ENCODE data around the gene IL18R1. TPM values are rescaled to one million over a fixed set of nuclear protein-coding genes. Genes with fewer than 3 reads are reported as not detected.

Gene IL18R1
- total and polyA plus RNA-seq, 2 experiments from 2014 or later = 19.7 to 25.5 TPM

DNA sequence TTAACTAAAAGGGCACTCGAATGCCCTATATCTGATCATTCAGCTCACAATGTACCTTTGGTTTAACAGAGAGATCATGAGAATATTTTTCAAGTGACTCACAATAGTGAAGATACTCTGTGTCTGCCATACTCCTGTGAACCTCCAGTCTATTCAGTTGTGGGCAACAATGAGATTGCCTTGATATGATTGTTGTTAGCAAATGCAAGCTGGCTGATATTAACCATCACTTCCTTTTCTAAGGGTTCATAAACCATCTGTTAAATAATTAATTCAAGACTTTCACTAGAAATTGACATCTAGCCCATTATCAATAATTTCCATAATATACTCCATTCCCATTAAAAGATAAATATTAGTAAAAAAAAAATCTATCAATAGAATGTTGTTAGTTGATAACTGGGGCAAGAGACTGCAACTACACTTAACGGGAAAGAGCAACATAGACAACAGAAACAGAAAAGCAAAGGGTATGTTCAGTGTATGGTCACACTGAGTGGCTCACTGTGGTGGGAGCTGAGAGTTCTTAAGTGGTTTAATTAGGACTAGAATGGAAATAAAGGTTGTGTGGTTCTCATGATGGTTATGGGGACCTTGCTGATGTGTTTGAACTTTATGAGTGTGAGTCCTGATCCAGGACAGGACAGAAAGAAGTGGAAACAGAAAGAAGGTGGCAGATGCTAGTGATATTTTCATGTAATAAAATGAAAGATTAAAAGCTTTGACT, 79.2 kb downstream of the IL18R1 start:
- H3K27me3 ChIP-seq = no peaks in the 10 kb centered on the region
- no peaks in the 10 kb centered on the region for H4K20me1 ChIP-seq (ENCODE audit: insufficient read depth, poor library complexity, severe bottlenecking)
- no peak overlapping the region for H3K27ac ChIP-seq
- H3K4me2 ChIP-seq = no peak overlapping the region
- H2AFZ ChIP-seq = no peak overlapping the region
- no peak for DNase-seq (ENCODE audit: low spot score)
- WGBS (ENCODE audit: low lambda C conversion rate, missing lambda C conversion rate) = 90% methylated on average over 2 of the region's 2 CpGs
- no peaks in the 10 kb centered on the region for H3K9me3 ChIP-seq (ENCODE audit: low read depth)
- TF ChIP-seq EZH2phosphoT487 (IDR thresholded peaks at IDR 0.05; ENCODE audit: low read depth, severe bottlenecking, unreplicated experiment) (no peak), EZH2 (IDR thresholded peaks at IDR 0.05; ENCODE audit: borderline replicate concordance) (no peak)
- TF ChIP-seq, protein P1, sequence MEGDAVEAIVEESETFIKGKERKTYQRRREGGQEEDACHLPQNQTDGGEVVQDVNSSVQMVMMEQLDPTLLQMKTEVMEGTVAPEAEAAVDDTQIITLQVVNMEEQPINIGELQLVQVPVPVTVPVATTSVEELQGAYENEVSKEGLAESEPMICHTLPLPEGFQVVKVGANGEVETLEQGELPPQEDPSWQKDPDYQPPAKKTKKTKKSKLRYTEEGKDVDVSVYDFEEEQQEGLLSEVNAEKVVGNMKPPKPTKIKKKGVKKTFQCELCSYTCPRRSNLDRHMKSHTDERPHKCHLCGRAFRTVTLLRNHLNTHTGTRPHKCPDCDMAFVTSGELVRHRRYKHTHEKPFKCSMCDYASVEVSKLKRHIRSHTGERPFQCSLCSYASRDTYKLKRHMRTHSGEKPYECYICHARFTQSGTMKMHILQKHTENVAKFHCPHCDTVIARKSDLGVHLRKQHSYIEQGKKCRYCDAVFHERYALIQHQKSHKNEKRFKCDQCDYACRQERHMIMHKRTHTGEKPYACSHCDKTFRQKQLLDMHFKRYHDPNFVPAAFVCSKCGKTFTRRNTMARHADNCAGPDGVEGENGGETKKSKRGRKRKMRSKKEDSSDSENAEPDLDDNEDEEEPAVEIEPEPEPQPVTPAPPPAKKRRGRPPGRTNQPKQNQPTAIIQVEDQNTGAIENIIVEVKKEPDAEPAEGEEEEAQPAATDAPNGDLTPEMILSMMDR (IDR thresholded peaks at IDR 0.05; ENCODE audit: poor library complexity) = no peak
- peaks cover 3% of the 10 kb centered on the region for H3K4me1 ChIP-seq (ENCODE audit: insufficient read depth)
- H3K4me3 ChIP-seq = no peak overlapping the region
- no peaks in the 10 kb centered on the region for H3K9me2 ChIP-seq (replicated peaks; ENCODE audit: insufficient read depth)
- H3K79me2 ChIP-seq = no peaks in the 10 kb centered on the region
- H3K36me3 ChIP-seq (replicated peaks; ENCODE audit: insufficient read depth, low read depth) = no peaks in the 10 kb centered on the region

DNA sequence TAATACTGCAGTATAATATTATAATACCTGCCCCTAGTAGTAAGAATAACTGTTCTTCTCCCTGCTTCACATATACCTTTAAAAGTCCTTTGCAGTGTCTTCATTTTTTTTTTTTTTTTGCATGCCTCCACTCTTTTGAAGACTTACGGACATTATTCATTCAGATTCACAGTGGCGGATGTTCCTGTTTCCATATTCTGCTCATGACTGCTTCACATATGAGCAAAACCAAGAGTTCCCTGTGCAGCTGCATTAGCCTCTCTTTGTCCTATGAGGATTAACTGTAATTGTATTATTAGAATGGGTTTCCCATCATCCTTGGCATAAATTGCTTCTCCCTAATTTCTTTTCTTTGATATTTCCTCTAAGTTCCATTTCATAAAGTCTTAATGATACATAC, 80.1 kb downstream of the IL18R1 start:
- H3K9me2 ChIP-seq (replicated peaks; ENCODE audit: insufficient read depth) = no peaks in the 10 kb centered on the region
- H3K79me2 ChIP-seq = no peaks in the 10 kb centered on the region
- H4K20me1 ChIP-seq (ENCODE audit: insufficient read depth, poor library complexity, severe bottlenecking) = no peaks in the 10 kb centered on the region
- H3K27me3 ChIP-seq = no peaks in the 10 kb centered on the region
- H3K36me3 ChIP-seq (replicated peaks; ENCODE audit: insufficient read depth, low read depth) = no peaks in the 10 kb centered on the region
- TF ChIP-seq EZH2phosphoT487 (IDR thresholded peaks at IDR 0.05; ENCODE audit: low read depth, severe bottlenecking, unreplicated experiment) = no peak
- TF ChIP-seq EZH2 (IDR thresholded peaks at IDR 0.05; ENCODE audit: borderline replicate concordance) = no peak
- TF ChIP-seq, protein P1 (IDR thresholded peaks at IDR 0.05; ENCODE audit: poor library complexity) = no peak
- no peaks in the 10 kb centered on the region for H3K9me3 ChIP-seq (ENCODE audit: low read depth)
- no peak overlapping the region for H3K4me2 ChIP-seq
- no peak overlapping the region for H3K4me3 ChIP-seq
- H3K4me1 ChIP-seq (ENCODE audit: insufficient read depth) = peaks cover 3% of the 10 kb centered on the region
- 97% methylated on average over 2 of the region's 2 CpGs for WGBS (ENCODE audit: low lambda C conversion rate, missing lambda C conversion rate)
- DNase-seq (ENCODE audit: low spot score) = no peak
- no peak overlapping the region for H2AFZ ChIP-seq
- no peak overlapping the region for H3K27ac ChIP-seq

DNA sequence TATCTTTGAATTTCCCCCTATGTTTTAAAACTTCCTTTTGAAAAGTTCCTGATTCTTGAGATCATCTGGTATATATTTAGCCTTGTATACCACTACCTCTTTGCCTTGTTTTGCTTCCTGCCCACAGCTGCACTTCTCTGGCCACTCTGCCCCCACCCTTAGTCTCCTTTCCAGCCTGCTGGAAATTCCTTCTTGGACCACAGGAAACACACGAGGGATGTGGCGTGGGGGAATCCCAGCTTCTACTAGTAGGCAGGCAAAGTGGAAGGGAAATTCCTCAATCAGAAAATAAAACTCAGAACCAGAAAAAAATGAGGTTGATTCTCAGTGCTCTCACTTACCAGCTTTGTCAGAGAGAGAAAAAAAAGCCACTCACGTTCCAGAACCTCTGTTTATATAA, 80.7 kb downstream of the IL18R1 start:
- no peaks in the 10 kb centered on the region for H3K79me2 ChIP-seq
- H3K4me2 ChIP-seq = no peak overlapping the region
- no peaks in the 10 kb centered on the region for H4K20me1 ChIP-seq (ENCODE audit: insufficient read depth, poor library complexity, severe bottlenecking)
- H3K9me3 ChIP-seq (ENCODE audit: low read depth) = no peaks in the 10 kb centered on the region
- no peak for DNase-seq (ENCODE audit: low spot score)
- no peak overlapping the region for H3K27ac ChIP-seq
- no peaks in the 10 kb centered on the region for H3K27me3 ChIP-seq
- no peaks in the 10 kb centered on the region for H3K9me2 ChIP-seq (replicated peaks; ENCODE audit: insufficient read depth)
- no peak overlapping the region for H2AFZ ChIP-seq
- 61% methylated on average over 3 of the region's 3 CpGs for WGBS (ENCODE audit: low lambda C conversion rate, missing lambda C conversion rate)
- TF ChIP-seq EZH2phosphoT487 (IDR thresholded peaks at IDR 0.05; ENCODE audit: low read depth, severe bottlenecking, unreplicated experiment) = no peak
- TF ChIP-seq EZH2 (IDR thresholded peaks at IDR 0.05; ENCODE audit: borderline replicate concordance) = no peak
- TF ChIP-seq, protein P1 (IDR thresholded peaks at IDR 0.05; ENCODE audit: poor library complexity) = no peak
- no peaks in the 10 kb centered on the region for H3K36me3 ChIP-seq (replicated peaks; ENCODE audit: insufficient read depth, low read depth)
- H3K4me1 ChIP-seq (ENCODE audit: insufficient read depth) = peaks cover 3% of the 10 kb centered on the region
- H3K4me3 ChIP-seq = no peak overlapping the region

Measured in hepatocyte (in vitro differentiated cells).